HepG2 (cell line): Measurements from ENCODE around the gene GALNT1. TPM values are rescaled to one million over a fixed set of nuclear protein-coding genes. Genes with fewer than 3 reads are reported as not detected.

Source experiments
- ATAC-seq: fragments of 200-7000 bp; cut with Tn5 transposase; 3 replicates; pipeline ENCODE4 v1.9.1; 2020; ENCODE audit warnings: mild to moderate bottlenecking, moderate library complexity
- BruUV-seq: library from RNA; stranded (reverse); fragments of 400-500 nt; replicated peaks from 2 replicates; lab custom pipeline; 2021; lab: Mats Ljungman, UMichigan
- CTCF ChIA-PET: fragments of 300-600 bp; formaldehyde crosslinking; extraction: SDS; loops from one replicate; lab custom pipeline; 2021; ENCODE audit warnings: low total read pairs, inconsistent platforms, low intra/inter-chr PET ratio; lab: Yijun Ruan, JAX
- POLR2A ChIA-PET: fragments of 350-600 bp; sonication (Branson Sonifier 250); formaldehyde crosslinking; loops from one replicate; lab custom pipeline; 2020; ENCODE audit warnings: antibody characterized with exemption, inconsistent platforms; lab: Yijun Ruan, JAX
- DNase-seq: peaks from one replicate; pipeline ENCODE4 v3.0.0-alpha.2; 2015; ENCODE audit warnings: low spot score
- FAIRE-seq: peaks from 3 replicates; lab custom pipeline; 2011; peaks lifted over from hg19 to GRCh38; lab: Jason Lieb, UNC
- H2AFZ ChIP-seq: one replicate; pipeline ENCODE4 v1.6.1; 2011; ENCODE audit warnings: low read length, inconsistent platforms
- H3K27ac ChIP-seq: fragments of 300-600 bp; 3 replicates; pipeline ENCODE4 v1.8.0; 2011; ENCODE audit warnings: mixed run types, mild to moderate bottlenecking, mixed read lengths, low read length, inconsistent platforms; ENCODE audit not compliant: insufficient read depth; ENCODE audit errors: extremely low read length
- H3K27me3 ChIP-seq, 2 experiments: fragments of 200-600 bp in 1 of 2; 2 replicates in 1 of 2; 3 replicates in 1 of 2; pipeline versions ENCODE4 v1.6.0 to v1.8.0; 2011; ENCODE audit warnings: low read length in 2 of 2, mild to moderate bottlenecking in 2 of 2, moderate library complexity in 2 of 2, inconsistent platforms in 1 of 2; ENCODE audit not compliant: insufficient read depth in 2 of 2, control insufficient read depth in 1 of 2
- H3K36me3 ChIP-seq, 2 experiments: fragments of 200-600 bp in 1 of 2; replicated peaks in 1 of 2; 2 replicates in 1 of 2; 3 replicates in 1 of 2; pipeline versions ENCODE4 v1.5.1 to v1.8.0; 2011; ENCODE audit warnings: low read length in 2 of 2, inconsistent platforms in 1 of 2; ENCODE audit not compliant: insufficient read depth in 2 of 2, control insufficient read depth in 1 of 2
- H3K4me1 ChIP-seq: 2 replicates; pipeline ENCODE4 v1.5.1; 2012; ENCODE audit warnings: low read length, inconsistent platforms; ENCODE audit not compliant: insufficient read depth
- H3K4me2 ChIP-seq: 2 replicates; pipeline ENCODE4 v1.6.0; 2011; ENCODE audit warnings: low read depth, low read length, inconsistent platforms
- H3K4me3 ChIP-seq, 3 experiments: fragments of 200-600 bp in 1 of 3; sonication (generic), shearing (Covaris generic) in 1 of 3; replicated peaks in 1 of 3; 2 replicates each; pipeline ENCODE4 v1.5.1; 2011 to 2016; ENCODE audit warnings: low read length in 3 of 3, inconsistent platforms in 2 of 3, low read depth in 2 of 3, mild to moderate bottlenecking in 2 of 3, control low read depth in 1 of 3, mixed read lengths in 1 of 3; ENCODE audit not compliant: insufficient read depth in 1 of 3
- H3K79me2 ChIP-seq: one replicate; pipeline ENCODE4 v1.6.1; 2011; ENCODE audit warnings: low read length, inconsistent platforms; ENCODE audit not compliant: insufficient read depth
- H3K9ac ChIP-seq: 2 replicates; pipeline ENCODE4 v1.6.0; 2011; ENCODE audit warnings: mild to moderate bottlenecking, low read depth, low read length, inconsistent platforms; ENCODE audit not compliant: insufficient read depth
- H3K9me3 ChIP-seq: 2 replicates; pipeline ENCODE4 v1.5.1; 2012; ENCODE audit warnings: mild to moderate bottlenecking, low read length
- H4K20me1 ChIP-seq: 2 replicates; pipeline ENCODE4 v1.6.0; 2011; ENCODE audit warnings: inconsistent platforms, mild to moderate bottlenecking, low read length, moderate library complexity; ENCODE audit not compliant: insufficient read depth
- AKNA ChIP-seq: sonication (generic); formaldehyde crosslinking; IDR thresholded peaks from 2 replicates; pipeline ENCODE4 v1.4.0; 2020; ENCODE audit warnings: missing genetic modification reagents, borderline replicate concordance
- HHEX ChIP-seq: IDR thresholded peaks from 2 replicates; pipeline ENCODE4 v1.6.1; 2016; ENCODE audit warnings: control low read depth
- PTBP1 ChIP-seq: fragments of 200-400 bp; formaldehyde crosslinking; IDR thresholded peaks from 2 replicates; pipeline ENCODE4 v1.6.1; 2018; ENCODE audit warnings: low read length, low read depth; ENCODE audit not compliant: poor library complexity, severe bottlenecking
- TFDP2 ChIP-seq: sonication (generic); formaldehyde crosslinking; IDR thresholded peaks from 2 replicates; pipeline ENCODE4 v1.4.0; 2020; ENCODE audit warnings: missing genetic modification reagents
- ZBTB33 ChIP-seq: sonication (generic); formaldehyde crosslinking; IDR thresholded peaks from 2 replicates; pipeline ENCODE4 v1.4.0; 2020; ENCODE audit warnings: missing genetic modification reagents
- ZBTB38 ChIP-seq: sonication (generic); formaldehyde crosslinking; IDR thresholded peaks from 2 replicates; pipeline ENCODE4 v1.5.1; 2020; ENCODE audit warnings: mild to moderate bottlenecking, missing genetic modification reagents
- ZFP37 ChIP-seq: sonication (generic); formaldehyde crosslinking; IDR thresholded peaks from 2 replicates; pipeline ENCODE4 v1.4.0; 2020; ENCODE audit warnings: missing genetic modification reagents, borderline replicate concordance
- ZNF251 ChIP-seq: sonication (generic); formaldehyde crosslinking; IDR thresholded peaks from 2 replicates; pipeline ENCODE4 v1.9.0; 2021; ENCODE audit warnings: mild to moderate bottlenecking, missing genetic modification reagents
- WGBS: methylation state at CpG from one replicate; pipeline ENCODE4 v1.1.6; 2017; ENCODE audit warnings: low lambda C conversion rate; 5-methylcytosine and 5-hydroxymethylcytosine counted together
- in situ Hi-C: cut with HindIII; loops from 2 replicates; pipeline ENCODE4 v1.10.0; 2017; ENCODE audit warnings: low pct_unique_long_range_greater_than_20kb; ENCODE audit not compliant: extremely low pct_ligation_motif_present
- intact Hi-C: fragments of 100-400 bp; cut with micrococcal nuclease; formaldehyde crosslinking; loops from one replicate; pipeline ENCODE4 v1.10.0; 2022; ENCODE audit not compliant: unreplicated experiment
- polyA plus RNA-seq, 8 experiments: library from polyadenylated mRNA; depleted of rRNA in 3 of 8; stranded (reverse) in 7 of 8; unstranded in 1 of 8; fragments of >200 nt; fragmentation: Illumina TruSeq in 4 of 8; extraction: Trizol in 4 of 8; gene quantifications; 2 replicates each; pipeline versions ENCODE4 v1.2.1 to v1.2.3, GENCODE V29; 2011 to 2016; ENCODE audit warnings: low read depth in 4 of 8, missing spikeins in 1 of 8, mixed read lengths in 1 of 8; ENCODE audit not compliant: insufficient read depth in 1 of 8
- total RNA-seq, 5 experiments: library from RNA; depleted of rRNA; stranded (reverse); fragments of >200 nt; fragmentation: Illumina TruSeq; extraction: Trizol; gene quantifications; 2 replicates each; pipeline ENCODE4 v1.2.3, GENCODE V29; 2016; ENCODE audit warnings: low read depth in 1 of 5

The GALNT1 gene
- total and polyA plus RNA-seq, 2 of the 13 experiments (the other 11 are each of a cell fraction or from before 2014, with no cell fraction given), result 41.1 to 100 TPM

GRCh38 chr18:35695384-35695783, 113.8 kb downstream of the GALNT1 start:
- no peak for ATAC-seq
- no peak for TF ChIP-seq AKNA (CRISPR knock-in tag)
- TF ChIP-seq ZBTB33 (CRISPR knock-in tag), result no peak
- TF ChIP-seq TFDP2 (CRISPR knock-in tag), result no peak
- TF ChIP-seq ZFP37 (CRISPR knock-in tag), result no peak
- no peak for TF ChIP-seq PTBP1
- no peak for TF ChIP-seq ZNF251 (CRISPR knock-in tag)
- TF ChIP-seq HHEX (CRISPR knock-in tag), result no peak
- TF ChIP-seq ZBTB38 (CRISPR knock-in tag), result no peak
- TF ChIP-seq, all 625 proteins: peak for 0
- in situ Hi-C loops, result no loop called here
- WGBS, result 100% methylated on average over 1 of the region's 1 CpG
- no TSS peak for BruUV-seq
- H3K27me3 ChIP-seq, result no peaks in the 10 kb centered on the region
- H3K36me3 ChIP-seq, result peaks cover 5 to 13% of the 10 kb centered on the region in 2 experiments; a peak in 3 of 5 replicates
- no peak overlapping the region for H3K27ac ChIP-seq
- FAIRE-seq (no peak), DNase-seq (no peak)
- no peaks in the 10 kb centered on the region for H3K9me3 ChIP-seq
- intact Hi-C loops, result no loop called here
- H3K4me3 ChIP-seq, result no peak overlapping the region
- peaks cover 23% of the 10 kb centered on the region for H3K4me1 ChIP-seq
- H3K4me2 ChIP-seq, result no peak overlapping the region
- no peaks in the 10 kb centered on the region for H4K20me1 ChIP-seq
- no peak overlapping the region for H2AFZ ChIP-seq
- CTCF ChIA-PET, result no interaction called here
- POLR2A ChIA-PET, result no interaction called here
- no peak overlapping the region for H3K9ac ChIP-seq
- no peaks in the 10 kb centered on the region for H3K79me2 ChIP-seq
